ENCODE data around the gene TCFL5. TPM values are rescaled to one million over a fixed set of nuclear protein-coding genes. Genes with fewer than 3 reads are reported as not detected.

Gene TCFL5
- total RNA-seq, 1 experiment from 2014 or later = 29.3 TPM

GRCh38 chr20:62791301-62792181 is 70.1 kb downstream of the TCFL5 start:
- no TSS peak for BruUV-seq (replicated peaks)
- Histone ChIP-seq H3K4me3 (no peak overlapping the region), H3K4me2 (peak overlapping the region; percentile 30; the same call in 1 of the 2 replicates), H3F3A (ENCODE audit: insufficient read depth, low read depth) (peaks cover 28% of the 10 kb centered on the region), H4K20me1 (ENCODE audit: insufficient read depth) (no peaks in the 10 kb centered on the region), H3K79me2 (ENCODE audit: low read depth) (no peaks in the 10 kb centered on the region), H2AFZ (no peak overlapping the region), H3K4me1 (replicated peaks; ENCODE audit: insufficient read depth) (peaks cover 21% of the 10 kb centered on the region), H3K36me3 (ENCODE audit: low read depth) (no peaks in the 10 kb centered on the region), H3K9me3 (ENCODE audit: insufficient read depth, low read depth) (no peaks in the 10 kb centered on the region), H3K9me2 (ENCODE audit: insufficient read depth) (no peaks in the 10 kb centered on the region), H3K27me3 (ENCODE audit: insufficient read depth, low read depth) (no peaks in the 10 kb centered on the region), H3K27ac (no peak overlapping the region)
- intact Hi-C loops (cut with micrococcal nuclease; ENCODE audit: unreplicated experiment) = loop anchor here (1.0 to 5.0 kb wide), 11 partner anchors 53 to 489 kb away; partner anchors contain the start of genes ADRM1, CABLES2, LAMA5 and RBBP8NL
- ChIA-PET CTCF (interaction anchor here (0.6 to 2.7 kb wide), 10 partner anchors 70 to 423 kb away, joined by 3 to 14 read pairs (median 6); no protein-coding TSS in a partner anchor), POLR2A (ENCODE audit: unreplicated experiment) (interaction anchor here (0.5 to 0.7 kb wide), 3 partner anchors 23 to 148 kb away, joined by 4 to 5 read pairs (median 4); no protein-coding TSS in a partner anchor)
- peak; percentile 82 to 90 for DNase-seq
- TF ChIP-seq CTCF (conservative IDR thresholded peaks at IDR 0.05) = peak; percentile 99
- TF ChIP-seq EZH2 (IDR thresholded peaks at IDR 0.05; ENCODE audit: low read depth) = no peak

Other genes starting within 250 kb of the TCFL5 start
- 14.1 and 19.3 TPM in 2 replicates for gene SLCO4A1, start 219.3 kb downstream of the TCFL5 start, total RNA-seq (2021)
- gene NTSR1, start 153.0 kb downstream of the TCFL5 start, total RNA-seq (2021) = 0.98 and 1.3 TPM in 2 replicates
- gene MRGBP, start 65.3 kb downstream of the TCFL5 start, total RNA-seq (2021) = 27.8 and 30.2 TPM in 2 replicates
- gene OGFR, start 57.0 kb downstream of the TCFL5 start, total RNA-seq (2021) = 57.4 and 65.0 TPM in 2 replicates
- 8.3 and 8.5 TPM in 2 replicates for gene COL9A3, start 44.8 kb downstream of the TCFL5 start, total RNA-seq (2021)
- 56.4 and 61.4 TPM in 2 replicates for gene DIDO1, start 64.7 kb upstream of the TCFL5 start, total RNA-seq (2021)
- 45.7 and 49.7 TPM in 2 replicates for gene GID8, start 76.3 kb upstream of the TCFL5 start, total RNA-seq (2021)
- gene SLC17A9, start 90.9 kb upstream of the TCFL5 start, total RNA-seq (2021) = 0.20 and 0.22 TPM in 2 replicates
- gene BHLHE23, start 145.1 kb upstream of the TCFL5 start, total RNA-seq (2021) = not detected in 2 replicates